ENCODE measurements around the gene LCOR. TPM values are rescaled to one million over a fixed set of nuclear protein-coding genes. Genes with fewer than 3 reads are reported as not detected.

The LCOR gene
- total and polyA plus RNA-seq, 12 donors: 1.6 to 28.8 (median 23.7) TPM

DNA sequence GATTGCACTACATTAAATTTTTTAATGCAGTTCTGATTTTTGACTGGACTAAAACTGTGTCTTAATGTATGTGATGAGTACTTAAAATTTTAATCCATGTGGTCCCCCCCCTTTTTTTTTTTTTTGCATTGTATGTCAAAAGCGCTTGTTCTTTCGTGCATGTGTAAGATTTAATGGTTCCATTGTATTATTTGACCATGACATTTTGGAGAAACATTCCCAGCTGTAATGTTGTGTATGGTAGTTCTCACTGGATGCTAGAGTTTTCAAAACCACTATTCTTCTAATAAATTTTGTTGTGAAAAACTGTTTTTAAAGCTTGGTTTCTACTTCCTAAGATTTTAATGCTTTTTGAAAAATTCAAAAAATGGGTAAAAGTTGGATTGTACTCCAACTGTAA lies 132.0 kb downstream of the LCOR start:
- 94 to 96% methylated on average over 2 of the region's 2 CpGs for WGBS, 2 donors
- TF ChIP-seq, protein P1, sequence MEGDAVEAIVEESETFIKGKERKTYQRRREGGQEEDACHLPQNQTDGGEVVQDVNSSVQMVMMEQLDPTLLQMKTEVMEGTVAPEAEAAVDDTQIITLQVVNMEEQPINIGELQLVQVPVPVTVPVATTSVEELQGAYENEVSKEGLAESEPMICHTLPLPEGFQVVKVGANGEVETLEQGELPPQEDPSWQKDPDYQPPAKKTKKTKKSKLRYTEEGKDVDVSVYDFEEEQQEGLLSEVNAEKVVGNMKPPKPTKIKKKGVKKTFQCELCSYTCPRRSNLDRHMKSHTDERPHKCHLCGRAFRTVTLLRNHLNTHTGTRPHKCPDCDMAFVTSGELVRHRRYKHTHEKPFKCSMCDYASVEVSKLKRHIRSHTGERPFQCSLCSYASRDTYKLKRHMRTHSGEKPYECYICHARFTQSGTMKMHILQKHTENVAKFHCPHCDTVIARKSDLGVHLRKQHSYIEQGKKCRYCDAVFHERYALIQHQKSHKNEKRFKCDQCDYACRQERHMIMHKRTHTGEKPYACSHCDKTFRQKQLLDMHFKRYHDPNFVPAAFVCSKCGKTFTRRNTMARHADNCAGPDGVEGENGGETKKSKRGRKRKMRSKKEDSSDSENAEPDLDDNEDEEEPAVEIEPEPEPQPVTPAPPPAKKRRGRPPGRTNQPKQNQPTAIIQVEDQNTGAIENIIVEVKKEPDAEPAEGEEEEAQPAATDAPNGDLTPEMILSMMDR (IDR thresholded peaks at IDR 0.05): no peak
- no peaks in the 10 kb centered on the region for H3K9me3 ChIP-seq
- H3K4me1 ChIP-seq: peaks cover 0 to 15% (median 4%) of the 10 kb centered on the region in 9 donors
- H3K27me3 ChIP-seq: no peaks in the 10 kb centered on the region
- no peak for ATAC-seq
- no peak overlapping the region for H3K4me3 ChIP-seq
- DNase-seq: no peak
- no peak overlapping the region for H3K27ac ChIP-seq
- peaks cover 0 to 7% (median 0%) of the 10 kb centered on the region in 9 donors for H3K36me3 ChIP-seq
- intact Hi-C loops (cut with DNase I): loop anchor here in 1 of 10 donors (2.0 kb wide), 1 partner anchor 61 kb away; no protein-coding TSS in a partner anchor

DNA sequence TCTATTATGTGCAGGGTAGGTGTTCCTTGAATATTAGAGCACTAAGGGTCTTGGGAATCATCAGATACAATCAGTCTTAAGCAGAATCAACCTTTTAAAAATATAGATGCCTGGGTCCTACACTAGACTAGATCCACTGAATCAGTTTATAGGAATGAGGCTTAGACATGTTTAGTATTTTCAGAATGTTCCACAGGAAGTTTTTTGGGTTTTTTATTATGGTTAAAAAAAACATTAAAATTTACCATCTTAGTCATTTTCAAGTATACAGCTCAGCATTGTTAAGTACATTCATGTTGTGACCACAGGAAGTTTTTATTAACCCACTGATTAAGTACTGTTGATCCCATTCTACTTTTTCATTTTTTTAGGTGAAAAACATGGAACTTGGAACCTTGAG lies 135.7 kb downstream of the LCOR start:
- no peak overlapping the region for H3K27ac ChIP-seq
- H3K36me3 ChIP-seq: no peaks in the 10 kb centered on the region
- no peak for ATAC-seq
- peaks cover 0 to 7% (median 0%) of the 10 kb centered on the region in 9 donors for H3K4me1 ChIP-seq
- no peak for DNase-seq
- intact Hi-C loops (cut with DNase I): no loop called here
- H3K9me3 ChIP-seq: no peaks in the 10 kb centered on the region
- no peaks in the 10 kb centered on the region for H3K27me3 ChIP-seq
- no peak overlapping the region for H3K4me3 ChIP-seq
- TF ChIP-seq, protein P1 (IDR thresholded peaks at IDR 0.05): no peak

- TF ChIP-seq, protein P1 (IDR thresholded peaks at IDR 0.05): no peak
Measured at GRCh38 chr10:96968682-96969423, 136.8 kb downstream of the LCOR start.

DNA sequence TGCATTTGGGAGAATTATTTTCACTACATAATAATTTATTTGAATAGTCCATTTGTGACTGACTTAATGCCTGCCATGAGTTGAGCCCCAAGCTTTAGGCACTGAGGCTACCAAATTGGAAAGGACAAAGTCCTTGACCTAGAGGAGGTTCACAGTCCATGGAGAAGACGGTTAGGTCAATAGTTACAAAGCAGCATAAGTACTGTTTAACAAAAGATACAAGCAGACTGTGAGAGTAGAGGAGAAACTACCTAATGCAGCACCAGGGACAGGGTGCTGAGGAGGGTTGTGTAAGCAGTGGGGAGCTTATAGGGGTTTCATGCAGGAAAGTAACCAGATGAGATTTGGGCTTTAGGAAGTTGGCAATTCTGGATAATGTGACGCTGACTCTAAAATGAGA lies 139.2 kb downstream of the LCOR start:
- DNase-seq: no peak
- 90 to 93% methylated on average over 2 of the region's 2 CpGs for WGBS, 2 donors
- intact Hi-C loops (cut with DNase I): no loop called here

More at GRCh38 chr10:96968682-96969423, 136.8 kb downstream of the LCOR start:
- no peaks in the 10 kb centered on the region for H3K9me3 ChIP-seq
- intact Hi-C loops (cut with DNase I): no loop called here
- no peak overlapping the region for H3K27ac ChIP-seq
- no peaks in the 10 kb centered on the region for H3K27me3 ChIP-seq
- 95 to 97% methylated on average over 5 of the region's 5 CpGs for WGBS, 2 donors
- DNase-seq (no peak), ATAC-seq (no peak)
- peaks cover 0 to 2% (median 0%) of the 10 kb centered on the region in 9 donors for H3K4me1 ChIP-seq
- H3K4me3 ChIP-seq: no peak overlapping the region
- no peaks in the 10 kb centered on the region for H3K36me3 ChIP-seq

More for the DNA sequence above, 139.2 kb downstream of the LCOR start:
- TF ChIP-seq, protein P1 (IDR thresholded peaks at IDR 0.05): no peak
- Histone ChIP-seq H3K4me3 (no peak overlapping the region), H3K9me3 (no peaks in the 10 kb centered on the region), H3K27me3 (no peaks in the 10 kb centered on the region), H3K27ac (no peak overlapping the region), H3K36me3 (no peaks in the 10 kb centered on the region), H3K4me1 (peaks cover 0 to 13% (median 0%) of the 10 kb centered on the region in 9 donors)
- no peak for ATAC-seq
